OCI-LY3 (cell line): Measurements from ENCODE around the gene SND1.
A peak's percentile ranks its signal among the peaks of the same experiment; 100 is the strongest.

Source experiments
- H2AFZ ChIP-seq: fragments of 200-600, 300-600 bp; shearing (Covaris generic); 2 replicates; pipeline ENCODE4 v1.6.0; 2014; ENCODE audit warnings: antibody characterized with exemption, low read depth, low read length
- H3K27ac ChIP-seq: fragments of 200-600, 300-600 bp; sonication (generic); 2 replicates; pipeline ENCODE4 v1.5.1; 2014; ENCODE audit warnings: mild to moderate bottlenecking, low read length, moderate library complexity, mixed read lengths
- H3K27me3 ChIP-seq: fragments of 200-600, 300-600 bp; sonication (generic); 2 replicates; pipeline ENCODE4 v1.6.1; 2014; ENCODE audit warnings: low read depth, low read length, mixed read lengths
- H3K36me3 ChIP-seq: fragments of 200-600, 300-600 bp; sonication (generic); replicated peaks from 2 replicates; pipeline ENCODE3; 2014; ENCODE audit warnings: low read depth, low read length, mixed read lengths
- H3K4me1 ChIP-seq: fragments of 300-600, 200-600 bp; sonication (generic); 2 replicates; pipeline ENCODE4 v1.6.1; 2014; ENCODE audit warnings: low read length, mixed read lengths
- H3K4me2 ChIP-seq: fragments of 200-600, 300-600 bp; sonication (generic); 2 replicates; pipeline ENCODE4 v1.6.1; 2014; ENCODE audit warnings: low read length, mixed read lengths
- H3K4me3 ChIP-seq: fragments of 300-600, 200-600 bp; sonication (generic); 2 replicates; pipeline ENCODE4 v1.5.1; 2014; ENCODE audit warnings: antibody characterized with exemption, mild to moderate bottlenecking, low read length, moderate library complexity
- H3K79me2 ChIP-seq: fragments of 300-600, 200-600 bp; shearing (Covaris generic); 2 replicates; pipeline ENCODE4 v1.6.1; 2014; ENCODE audit warnings: mild to moderate bottlenecking, low read length, mixed read lengths
- H3K9ac ChIP-seq: fragments of 300-600, 200-600 bp; shearing (Covaris generic); 2 replicates; pipeline ENCODE4 v1.6.0; 2014; ENCODE audit warnings: mild to moderate bottlenecking, low read length, moderate library complexity
- H3K9me3 ChIP-seq: fragments of 200-600, 300-600 bp; shearing (Covaris generic); 2 replicates; pipeline ENCODE4 v1.6.1; 2014; ENCODE audit warnings: low read length, mixed read lengths; ENCODE audit not compliant: insufficient read depth
- H4K20me1 ChIP-seq: fragments of 200-600, 300-600 bp; sonication (generic); 2 replicates; pipeline ENCODE4 v1.6.1; 2016; ENCODE audit warnings: low read length, mixed read lengths; ENCODE audit not compliant: insufficient read depth
- EZH2phosphoT487 ChIP-seq: fragments of 200-600 bp; shearing (Covaris generic); IDR thresholded peaks from 2 replicates; pipeline ENCODE4 v1.6.1; 2018; ENCODE audit warnings: antibody characterized with exemption, mixed run types, low read depth
- TF ChIP-seq, protein P1 (sequence below): fragments of 200-600, 300-600 bp; sonication (generic); IDR thresholded peaks from 2 replicates; pipeline ENCODE4 v1.5.1; 2014; ENCODE audit warnings: antibody characterized with exemption, low read length, low read depth

SND1 gene

DNA sequence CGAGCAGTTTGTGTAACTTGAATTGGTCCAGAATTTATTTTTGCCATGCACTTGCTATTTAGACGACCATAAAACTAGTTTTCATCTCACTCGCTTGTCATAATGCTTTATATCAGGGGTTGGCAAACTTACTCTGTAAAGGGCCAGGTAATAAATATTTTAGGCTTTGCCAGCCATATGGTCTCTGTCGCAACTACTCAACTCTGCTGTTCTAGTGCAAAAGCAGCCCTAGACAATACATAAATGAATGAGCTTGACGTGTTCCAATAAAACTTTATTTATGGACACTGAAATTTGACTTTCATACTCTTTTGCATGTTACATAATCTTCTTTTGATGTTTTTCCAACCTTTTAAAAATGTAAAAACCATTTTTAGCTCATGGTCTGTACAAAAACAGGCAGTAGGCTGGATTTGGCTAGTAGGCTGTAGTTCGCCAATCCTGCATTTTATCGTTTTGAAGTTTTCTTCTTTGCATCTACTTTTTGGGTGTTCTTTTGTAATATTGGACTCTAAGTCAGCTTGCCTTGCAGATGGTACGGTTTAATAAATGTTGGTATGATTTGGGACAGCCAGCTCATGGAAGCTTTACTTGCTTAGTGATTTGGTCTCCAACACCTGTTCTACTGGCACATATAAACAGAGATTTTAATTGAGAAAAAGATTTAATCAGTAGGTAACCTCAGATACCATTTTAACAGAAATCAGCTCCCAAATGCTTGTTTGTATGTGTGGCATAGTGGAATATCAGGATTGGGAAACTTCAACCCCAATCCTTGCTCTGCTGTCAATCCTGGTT, 25.6 kb downstream of the SND1 start:
- H2AFZ ChIP-seq, result no peak overlapping the region
- H3K4me2 ChIP-seq, result no peak overlapping the region
- no peaks in the 10 kb centered on the region for H3K9me3 ChIP-seq
- H3K79me2 ChIP-seq, result peaks cover 99% of the 10 kb centered on the region
- peaks cover 23% of the 10 kb centered on the region for H3K4me1 ChIP-seq
- H3K9ac ChIP-seq, result no peak overlapping the region
- H3K27ac ChIP-seq, result no peak overlapping the region
- no peaks in the 10 kb centered on the region for H3K27me3 ChIP-seq
- H3K36me3 ChIP-seq, result peaks cover 42% of the 10 kb centered on the region
- peaks cover 91% of the 10 kb centered on the region for H4K20me1 ChIP-seq
- H3K4me3 ChIP-seq, result no peak overlapping the region
- TF ChIP-seq, protein P1, sequence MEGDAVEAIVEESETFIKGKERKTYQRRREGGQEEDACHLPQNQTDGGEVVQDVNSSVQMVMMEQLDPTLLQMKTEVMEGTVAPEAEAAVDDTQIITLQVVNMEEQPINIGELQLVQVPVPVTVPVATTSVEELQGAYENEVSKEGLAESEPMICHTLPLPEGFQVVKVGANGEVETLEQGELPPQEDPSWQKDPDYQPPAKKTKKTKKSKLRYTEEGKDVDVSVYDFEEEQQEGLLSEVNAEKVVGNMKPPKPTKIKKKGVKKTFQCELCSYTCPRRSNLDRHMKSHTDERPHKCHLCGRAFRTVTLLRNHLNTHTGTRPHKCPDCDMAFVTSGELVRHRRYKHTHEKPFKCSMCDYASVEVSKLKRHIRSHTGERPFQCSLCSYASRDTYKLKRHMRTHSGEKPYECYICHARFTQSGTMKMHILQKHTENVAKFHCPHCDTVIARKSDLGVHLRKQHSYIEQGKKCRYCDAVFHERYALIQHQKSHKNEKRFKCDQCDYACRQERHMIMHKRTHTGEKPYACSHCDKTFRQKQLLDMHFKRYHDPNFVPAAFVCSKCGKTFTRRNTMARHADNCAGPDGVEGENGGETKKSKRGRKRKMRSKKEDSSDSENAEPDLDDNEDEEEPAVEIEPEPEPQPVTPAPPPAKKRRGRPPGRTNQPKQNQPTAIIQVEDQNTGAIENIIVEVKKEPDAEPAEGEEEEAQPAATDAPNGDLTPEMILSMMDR, result no peak
- no peak for TF ChIP-seq EZH2phosphoT487

DNA sequence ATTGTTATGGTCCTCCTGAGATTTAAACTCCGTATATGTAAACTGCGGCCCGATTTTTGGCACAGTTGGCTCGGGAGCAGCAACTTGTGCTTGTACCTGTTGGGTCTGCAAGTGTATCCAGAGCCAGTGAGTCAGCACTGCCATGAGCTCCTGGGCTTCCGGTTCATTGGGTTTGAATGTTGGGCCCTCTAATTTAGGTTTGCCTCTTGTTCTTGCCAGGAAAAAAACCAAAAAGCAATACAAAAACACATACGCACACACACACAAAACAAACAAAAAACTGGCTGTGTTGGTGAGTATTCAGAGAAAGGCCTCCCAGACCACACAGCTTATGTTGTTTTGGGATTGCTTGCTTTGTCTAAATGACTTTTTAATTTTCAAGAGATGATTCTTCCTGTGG, 26.3 kb downstream of the SND1 start:
- Histone ChIP-seq H3K36me3 (peaks cover 40% of the 10 kb centered on the region), H3K27me3 (no peaks in the 10 kb centered on the region), H3K9me3 (no peaks in the 10 kb centered on the region), H3K4me1 (peaks cover 29% of the 10 kb centered on the region), H3K4me2 (peak overlapping the region; percentile 48), H3K79me2 (peaks cover 100% of the 10 kb centered on the region), H3K9ac (no peak overlapping the region), H4K20me1 (peaks cover 95% of the 10 kb centered on the region), H3K4me3 (no peak overlapping the region), H3K27ac (peak overlapping the region; percentile 55), H2AFZ (no peak overlapping the region)
- TF ChIP-seq, protein P1, result no peak
- no peak for TF ChIP-seq EZH2phosphoT487

DNA sequence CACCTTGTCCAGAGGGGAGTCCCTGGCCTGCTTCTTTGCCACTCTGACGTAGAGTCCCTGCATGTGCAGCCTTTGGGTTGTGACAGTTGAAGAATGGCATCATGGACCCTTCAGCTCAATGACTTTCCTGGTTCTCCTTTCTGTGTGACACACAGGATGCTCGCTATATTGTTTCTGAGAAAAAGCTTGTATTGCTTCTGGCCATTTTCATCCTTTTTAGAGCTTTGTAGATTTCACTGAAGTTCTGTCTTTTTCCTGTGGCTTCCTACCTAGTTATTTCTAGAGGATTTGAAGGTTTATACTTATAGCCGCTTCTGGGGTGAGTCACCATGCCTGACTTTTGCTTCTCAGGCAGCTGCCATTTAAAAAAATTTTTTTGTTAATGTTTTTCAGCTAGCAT, 27.0 kb downstream of the SND1 start:
- Histone ChIP-seq H2AFZ (no peak overlapping the region), H3K4me1 (peaks cover 35% of the 10 kb centered on the region), H3K9ac (no peak overlapping the region), H3K36me3 (peaks cover 40% of the 10 kb centered on the region), H3K27me3 (no peaks in the 10 kb centered on the region), H3K27ac (peak overlapping the region; percentile 55), H3K9me3 (no peaks in the 10 kb centered on the region), H4K20me1 (peaks cover 95% of the 10 kb centered on the region), H3K79me2 (peaks cover 100% of the 10 kb centered on the region), H3K4me2 (peak overlapping the region; percentile 48), H3K4me3 (0 out of 2 replicates have a peak overlapping the region, but pooled peaks have one; percentile 9)
- no peak for TF ChIP-seq EZH2phosphoT487
- TF ChIP-seq, protein P1, result no peak

DNA sequence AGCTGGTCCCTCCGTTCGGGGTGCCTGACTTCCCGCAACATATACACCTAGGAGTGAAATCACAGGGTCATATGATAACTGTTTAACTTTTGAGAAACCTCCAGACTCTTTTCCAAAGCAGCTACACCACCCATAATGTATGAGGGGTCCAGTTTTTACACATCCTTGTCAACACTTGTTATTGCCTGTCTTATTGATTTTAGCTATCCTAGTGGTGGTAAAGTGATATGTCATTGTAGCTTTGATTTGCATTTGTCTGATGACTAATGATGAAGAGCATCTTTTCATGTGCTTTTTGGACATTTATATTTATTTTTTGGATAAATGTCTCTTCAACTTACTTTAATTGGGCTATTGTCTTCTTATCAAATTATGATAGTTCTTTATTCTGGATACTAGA, 29.0 kb downstream of the SND1 start:
- Histone ChIP-seq H3K4me1 (peaks cover 55% of the 10 kb centered on the region), H4K20me1 (peaks cover 95% of the 10 kb centered on the region), H3K27me3 (no peaks in the 10 kb centered on the region)

More for the DNA sequence above, 29.0 kb downstream of the SND1 start:
- Histone ChIP-seq H3K4me2 (no peak overlapping the region), H2AFZ (no peak overlapping the region), H3K9ac (no peak overlapping the region), H3K9me3 (no peaks in the 10 kb centered on the region), H3K4me3 (no peak overlapping the region), H3K36me3 (peaks cover 36% of the 10 kb centered on the region), H3K79me2 (peaks cover 100% of the 10 kb centered on the region), H3K27ac (no peak overlapping the region)
- TF ChIP-seq EZH2phosphoT487, result no peak
- TF ChIP-seq, protein P1, result no peak
